ENCODE measurements around the gene SRSF2.

The SRSF2 gene

DNA sequence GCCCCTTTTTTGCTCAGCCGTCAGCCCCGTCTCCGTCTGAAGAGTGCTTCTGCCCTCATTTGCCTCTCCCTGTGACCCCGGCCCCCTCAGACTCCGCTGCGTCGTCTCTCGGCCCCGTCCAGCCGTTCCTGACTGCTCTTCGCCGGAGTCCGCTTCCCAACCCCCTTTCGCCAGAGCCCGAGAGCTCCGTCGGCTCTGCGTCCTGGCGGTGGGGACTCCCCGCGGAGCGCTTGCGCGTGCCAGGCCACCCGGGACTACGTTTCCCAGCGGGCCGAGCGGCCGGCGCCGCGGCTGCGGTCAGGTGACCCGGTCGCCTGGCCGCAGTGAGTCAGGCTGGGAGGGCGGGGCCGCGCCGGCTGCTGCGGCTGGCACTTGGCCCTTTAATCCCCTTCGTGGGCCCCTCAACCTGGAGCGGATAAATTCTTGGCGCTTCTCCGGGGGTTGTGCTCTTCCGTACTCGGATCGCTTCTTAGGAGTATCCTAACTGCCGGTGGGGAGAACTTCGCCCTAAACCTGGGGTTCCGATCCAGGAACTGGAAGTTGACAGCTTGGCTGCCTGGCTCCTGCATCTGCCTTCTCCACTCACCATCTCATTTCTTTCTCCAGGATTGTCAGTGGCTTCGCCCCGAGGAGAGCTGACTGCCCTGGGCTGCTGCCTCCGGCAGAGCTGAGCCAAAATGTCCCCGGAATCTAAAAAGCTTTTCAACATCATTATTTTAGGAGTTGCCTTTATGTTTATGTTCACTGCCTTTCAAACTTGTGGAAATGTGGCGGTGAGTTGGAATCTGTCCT lies 741 bp upstream of the SRSF2 start, which contains the start of gene MFSD11:
Gene MFSD11 (plus strand): TSS at position 444 of the 792 bp plus-strand sequence. CDS start 234 bp downstream, at position 678.
- Histone ChIP-seq H3K79me2 (ENCODE audit: insufficient read depth, low read length) (peaks cover 60% of the 10 kb centered on the region), H3K9me3 (ENCODE audit: insufficient read depth, low read length) (no peaks in the 10 kb centered on the region), H3K4me3 (ENCODE audit: insufficient read depth, low read length, poor library complexity, severe bottlenecking) (peak within 1 kb of the TSS; percentile 99), H4K20me1 (ENCODE audit: low read depth, low read length) (peaks cover 19% of the 10 kb centered on the region), H3K9ac (ENCODE audit: low read length) (peak within 1 kb of the TSS; percentile 100), H2AFZ (ENCODE audit: low read depth, low read length, severe bottlenecking) (peak within 1 kb of the TSS; percentile 77), H3K4me2 (ENCODE audit: low read depth, low read length, poor library complexity, severe bottlenecking) (peak within 1 kb of the TSS; percentile 98), H3K9me2 (replicated peaks; ENCODE audit: insufficient read depth, low read length) (no peaks in the 10 kb centered on the region), H3K27me3 (ENCODE audit: low read length) (no peaks in the 10 kb centered on the region), H3K27ac (ENCODE audit: low read depth, low read length) (peak within 1 kb of the TSS; percentile 94), H3K36me3 (ENCODE audit: low read length) (peaks cover 43% of the 10 kb centered on the region), H3F3A (ENCODE audit: insufficient read depth) (peaks cover 34% of the 10 kb centered on the region)
- TF ChIP-seq EZH2phosphoT487 (conservative IDR thresholded peaks at IDR 0.05; ENCODE audit: low read length) = no peak
- TF ChIP-seq, protein P1, sequence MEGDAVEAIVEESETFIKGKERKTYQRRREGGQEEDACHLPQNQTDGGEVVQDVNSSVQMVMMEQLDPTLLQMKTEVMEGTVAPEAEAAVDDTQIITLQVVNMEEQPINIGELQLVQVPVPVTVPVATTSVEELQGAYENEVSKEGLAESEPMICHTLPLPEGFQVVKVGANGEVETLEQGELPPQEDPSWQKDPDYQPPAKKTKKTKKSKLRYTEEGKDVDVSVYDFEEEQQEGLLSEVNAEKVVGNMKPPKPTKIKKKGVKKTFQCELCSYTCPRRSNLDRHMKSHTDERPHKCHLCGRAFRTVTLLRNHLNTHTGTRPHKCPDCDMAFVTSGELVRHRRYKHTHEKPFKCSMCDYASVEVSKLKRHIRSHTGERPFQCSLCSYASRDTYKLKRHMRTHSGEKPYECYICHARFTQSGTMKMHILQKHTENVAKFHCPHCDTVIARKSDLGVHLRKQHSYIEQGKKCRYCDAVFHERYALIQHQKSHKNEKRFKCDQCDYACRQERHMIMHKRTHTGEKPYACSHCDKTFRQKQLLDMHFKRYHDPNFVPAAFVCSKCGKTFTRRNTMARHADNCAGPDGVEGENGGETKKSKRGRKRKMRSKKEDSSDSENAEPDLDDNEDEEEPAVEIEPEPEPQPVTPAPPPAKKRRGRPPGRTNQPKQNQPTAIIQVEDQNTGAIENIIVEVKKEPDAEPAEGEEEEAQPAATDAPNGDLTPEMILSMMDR (IDR thresholded peaks at IDR 0.05; ENCODE audit: insufficient read depth, low read length, poor library complexity, severe bottlenecking) = no peak

DNA sequence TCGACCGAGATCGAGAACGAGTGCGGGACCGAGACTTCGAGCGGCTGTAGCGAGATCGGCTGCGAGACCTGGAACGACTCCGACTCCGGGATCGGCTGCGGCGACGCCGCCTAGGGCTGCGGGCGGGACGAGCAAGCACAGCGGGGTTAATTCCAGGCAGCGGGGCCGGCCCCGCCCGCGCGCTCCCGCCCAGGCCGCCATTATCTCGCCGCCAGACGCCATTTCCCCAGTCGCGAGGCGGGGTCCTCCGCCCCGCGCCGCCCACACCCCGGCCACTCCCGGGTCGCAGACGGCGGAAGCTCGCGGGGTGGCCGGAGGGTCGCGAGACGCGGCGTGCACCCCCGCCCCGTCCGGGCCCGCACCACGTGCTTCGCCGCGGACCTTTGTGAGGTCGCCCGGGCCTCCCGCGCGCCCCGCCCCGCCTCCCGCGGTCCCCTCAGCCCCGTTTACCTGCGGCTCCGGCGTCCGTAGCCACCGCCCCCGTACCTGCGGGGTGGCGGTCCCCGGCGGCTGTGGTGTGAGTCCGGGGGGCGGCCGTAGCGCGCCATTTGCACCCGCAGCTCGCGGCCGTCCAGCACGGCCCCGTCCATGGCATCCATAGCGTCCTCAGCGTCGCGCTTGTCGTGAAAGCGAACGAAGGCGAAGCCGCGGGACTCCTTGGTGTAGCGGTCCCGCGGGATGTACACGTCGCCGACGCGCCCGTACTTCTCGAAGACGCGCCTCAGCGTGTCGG lies 616 bp downstream of the SRSF2 start:
- no peaks in the 10 kb centered on the region for H3K9me2 ChIP-seq (replicated peaks; ENCODE audit: insufficient read depth, low read length)
- H2AFZ ChIP-seq (ENCODE audit: low read depth, low read length, severe bottlenecking) = no peak overlapping the region
- H3K27me3 ChIP-seq (ENCODE audit: low read length) = no peaks in the 10 kb centered on the region
- peaks cover 70% of the 10 kb centered on the region for H3K79me2 ChIP-seq (ENCODE audit: insufficient read depth, low read length)
- peaks cover 48% of the 10 kb centered on the region for H3F3A ChIP-seq (ENCODE audit: insufficient read depth)
- peak overlapping the region; percentile 98 for H3K4me2 ChIP-seq (ENCODE audit: low read depth, low read length, poor library complexity, severe bottlenecking)
- H3K4me3 ChIP-seq (ENCODE audit: insufficient read depth, low read length, poor library complexity, severe bottlenecking) = peak overlapping the region; percentile 99
- peaks cover 48% of the 10 kb centered on the region for H3K36me3 ChIP-seq (ENCODE audit: low read length)
- peak overlapping the region; percentile 100 for H3K9ac ChIP-seq (ENCODE audit: low read length)
- no peaks in the 10 kb centered on the region for H3K9me3 ChIP-seq (ENCODE audit: insufficient read depth, low read length)
- H4K20me1 ChIP-seq (ENCODE audit: low read depth, low read length) = peaks cover 19% of the 10 kb centered on the region
- H3K27ac ChIP-seq (ENCODE audit: low read depth, low read length) = peak overlapping the region; percentile 94
- TF ChIP-seq, protein P1 (IDR thresholded peaks at IDR 0.05; ENCODE audit: insufficient read depth, low read length, poor library complexity, severe bottlenecking) = no peak
- no peak for TF ChIP-seq EZH2phosphoT487 (conservative IDR thresholded peaks at IDR 0.05; ENCODE audit: low read length)

DNA sequence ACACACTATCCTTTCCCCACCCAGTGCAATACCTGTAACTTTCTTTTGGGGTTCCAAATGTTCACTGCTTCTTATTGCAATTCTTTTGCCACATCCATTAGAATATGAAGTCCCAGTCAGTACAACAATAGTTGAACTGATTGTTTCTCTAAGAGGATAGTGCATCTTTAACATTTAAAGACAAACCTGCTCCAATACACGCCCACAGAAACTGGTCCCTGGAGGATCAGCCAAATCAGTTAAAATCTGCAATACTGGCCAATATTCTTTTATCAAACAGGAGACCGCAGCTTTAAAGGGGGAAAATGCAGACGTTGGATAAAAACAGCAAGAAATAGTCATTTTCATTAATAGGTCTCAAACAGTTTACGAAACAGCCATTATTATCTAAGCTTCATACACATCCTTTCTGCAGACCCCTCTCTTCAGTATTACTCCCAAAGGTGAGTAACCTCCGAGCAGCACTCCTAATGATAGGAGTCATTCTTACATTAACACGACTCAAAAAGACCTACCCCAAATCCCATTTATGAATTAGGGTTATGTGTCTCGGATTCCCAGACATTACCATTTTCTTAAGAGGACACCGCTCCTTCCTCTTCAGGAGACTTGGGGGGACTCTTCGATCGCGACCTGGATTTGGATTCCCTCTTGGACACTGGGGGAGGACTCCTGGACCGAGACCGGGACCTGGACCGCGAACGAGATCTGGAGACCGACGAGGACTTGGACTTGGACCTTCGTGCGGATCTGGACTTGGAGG lies 1.4 kb downstream of the SRSF2 start:
- Histone ChIP-seq H4K20me1 (ENCODE audit: low read depth, low read length) (peaks cover 19% of the 10 kb centered on the region), H3K9ac (ENCODE audit: low read length) (peak overlapping the region; percentile 100), H3K27me3 (ENCODE audit: low read length) (no peaks in the 10 kb centered on the region), H3K79me2 (ENCODE audit: insufficient read depth, low read length) (peaks cover 74% of the 10 kb centered on the region), H3K9me2 (replicated peaks; ENCODE audit: insufficient read depth, low read length) (no peaks in the 10 kb centered on the region), H3K36me3 (ENCODE audit: low read length) (peaks cover 45% of the 10 kb centered on the region), H2AFZ (ENCODE audit: low read depth, low read length, severe bottlenecking) (no peak overlapping the region), H3K9me3 (ENCODE audit: insufficient read depth, low read length) (no peaks in the 10 kb centered on the region), H3K27ac (ENCODE audit: low read depth, low read length) (peak overlapping the region; percentile 94), H3F3A (ENCODE audit: insufficient read depth) (peaks cover 54% of the 10 kb centered on the region), H3K4me2 (ENCODE audit: low read depth, low read length, poor library complexity, severe bottlenecking) (peak overlapping the region; percentile 98), H3K4me3 (ENCODE audit: insufficient read depth, low read length, poor library complexity, severe bottlenecking) (peak overlapping the region; percentile 99)
- TF ChIP-seq, protein P1 (IDR thresholded peaks at IDR 0.05; ENCODE audit: insufficient read depth, low read length, poor library complexity, severe bottlenecking) = no peak
- TF ChIP-seq EZH2phosphoT487 (conservative IDR thresholded peaks at IDR 0.05; ENCODE audit: low read length) = no peak
